PC-3 (cell line): ENCODE results near the gene SRSF5.

Source experiments
- EZH2 ChIP-seq: fragments of 300-600 bp; sonication (generic); IDR thresholded peaks from one replicate; pipeline ENCODE4 v1.6.1; 2017; ENCODE audit warnings: antibody characterized with exemption, mild to moderate bottlenecking, low read length; ENCODE audit not compliant: unreplicated experiment
- EZH2phosphoT487 ChIP-seq: fragments of 300-600 bp; sonication (generic); IDR thresholded peaks from 2 replicates; pipeline ENCODE4 v1.6.1; 2018; ENCODE audit warnings: mild to moderate bottlenecking, antibody characterized with exemption, low read length, borderline replicate concordance
- TF ChIP-seq, protein P1 (sequence below): fragments of 300-600 bp; sonication (generic); conservative IDR thresholded peaks from 2 replicates; pipeline ENCODE4 v1.5.1; 2017; ENCODE audit warnings: antibody characterized with exemption, low read depth, mild to moderate bottlenecking, low read length

DNA sequence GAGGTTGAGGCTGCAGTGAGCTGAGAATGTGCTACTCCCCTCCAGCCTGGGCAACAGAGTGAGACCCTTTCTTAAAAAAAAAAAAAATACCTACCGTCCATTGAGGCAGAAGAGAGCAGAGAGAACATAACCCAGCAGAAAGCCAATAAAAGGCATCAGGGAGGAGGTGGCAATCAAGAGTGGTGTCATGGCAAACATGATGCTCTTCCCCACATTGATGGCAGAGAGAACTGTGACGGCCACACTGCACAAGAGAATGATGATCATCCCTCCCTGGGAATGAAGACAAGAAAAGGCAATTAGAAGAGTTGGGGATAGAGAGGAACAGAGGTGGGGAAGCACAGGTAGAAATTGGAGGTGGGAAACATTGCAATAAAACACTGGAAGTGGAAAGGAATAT lies 12.1 kb downstream of the SRSF5 start:
- TF ChIP-seq, protein P1, sequence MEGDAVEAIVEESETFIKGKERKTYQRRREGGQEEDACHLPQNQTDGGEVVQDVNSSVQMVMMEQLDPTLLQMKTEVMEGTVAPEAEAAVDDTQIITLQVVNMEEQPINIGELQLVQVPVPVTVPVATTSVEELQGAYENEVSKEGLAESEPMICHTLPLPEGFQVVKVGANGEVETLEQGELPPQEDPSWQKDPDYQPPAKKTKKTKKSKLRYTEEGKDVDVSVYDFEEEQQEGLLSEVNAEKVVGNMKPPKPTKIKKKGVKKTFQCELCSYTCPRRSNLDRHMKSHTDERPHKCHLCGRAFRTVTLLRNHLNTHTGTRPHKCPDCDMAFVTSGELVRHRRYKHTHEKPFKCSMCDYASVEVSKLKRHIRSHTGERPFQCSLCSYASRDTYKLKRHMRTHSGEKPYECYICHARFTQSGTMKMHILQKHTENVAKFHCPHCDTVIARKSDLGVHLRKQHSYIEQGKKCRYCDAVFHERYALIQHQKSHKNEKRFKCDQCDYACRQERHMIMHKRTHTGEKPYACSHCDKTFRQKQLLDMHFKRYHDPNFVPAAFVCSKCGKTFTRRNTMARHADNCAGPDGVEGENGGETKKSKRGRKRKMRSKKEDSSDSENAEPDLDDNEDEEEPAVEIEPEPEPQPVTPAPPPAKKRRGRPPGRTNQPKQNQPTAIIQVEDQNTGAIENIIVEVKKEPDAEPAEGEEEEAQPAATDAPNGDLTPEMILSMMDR = no peak
- TF ChIP-seq EZH2 (no peak), EZH2phosphoT487 (no peak)
